ENCODE measurements around the gene OR2T27.

- no peak for TF ChIP-seq POLR2A (IDR thresholded peaks at IDR 0.05)
- no peak for TF ChIP-seq CTCF (IDR thresholded peaks at IDR 0.05)
Observed at GRCh38 chr1:248686815-248687214, 31.5 kb upstream of the OR2T27 start.

Measured in lower leg skin (tissue), 3 donors.